ENCODE measurements around the gene DIO1.
"Not testable (repeated sequence)": the region's sequence is repeated elsewhere in the genome, so short reads cannot be mapped to it uniquely, and the experiment has no call there.

DIO1 gene

GRCh38 chr1:53868565-53868964, 25.4 kb upstream of the DIO1 start:
- no peak overlapping the region for H3K4me3 ChIP-seq (ENCODE audit: low read length)
- no peak for DNase-seq (ENCODE audit: low read depth)
- no peak for TF ChIP-seq CTCF (conservative IDR thresholded peaks at IDR 0.05; ENCODE audit: low read depth, low read length)

DNA sequence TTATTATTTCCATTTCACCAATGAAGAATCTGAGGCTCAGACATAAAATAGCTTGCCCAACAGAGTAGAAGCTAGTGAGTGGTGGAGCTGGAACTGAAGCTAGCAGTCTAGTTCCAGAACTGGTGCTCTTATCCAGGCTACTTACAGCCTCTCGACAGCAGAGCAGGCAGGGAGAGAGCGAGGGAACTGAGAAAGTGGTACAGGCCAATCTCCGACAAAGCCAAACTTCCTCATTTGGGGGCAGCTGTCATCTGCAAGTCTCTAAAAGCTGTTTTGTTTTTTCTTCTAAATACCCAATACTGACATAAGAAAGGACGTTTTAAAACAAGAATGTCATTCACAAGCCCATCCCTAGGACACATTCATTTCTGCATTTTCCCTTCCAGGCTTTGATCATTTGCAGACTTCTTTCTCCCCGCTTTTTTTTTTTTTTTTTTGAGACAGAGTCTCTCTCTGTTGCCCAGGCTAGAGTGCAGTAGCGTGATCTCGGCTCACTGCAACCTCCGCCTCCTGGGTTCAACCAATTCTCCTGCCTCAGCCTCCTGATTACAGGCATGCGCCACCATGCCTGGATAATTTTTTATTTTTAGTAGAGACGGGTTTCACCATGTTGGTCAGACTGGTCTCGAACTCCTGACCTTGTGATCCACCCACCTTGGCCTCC, 24.4 kb upstream of the DIO1 start:
- no peak for TF ChIP-seq CTCF (conservative IDR thresholded peaks at IDR 0.05; ENCODE audit: low read depth, low read length)
- no peak for DNase-seq (ENCODE audit: low read depth)
- no peak overlapping the region for H3K4me3 ChIP-seq (ENCODE audit: low read length)

- H3K4me3 ChIP-seq (ENCODE audit: low read length), result no peak overlapping the region
Measured at GRCh38 chr1:53871221-53871620, 22.8 kb upstream of the DIO1 start.

GRCh38 chr1:53871773-53872484, 22.1 kb upstream of the DIO1 start:
- no peak for DNase-seq (ENCODE audit: low read depth)
- no peak overlapping the region for H3K4me3 ChIP-seq (ENCODE audit: low read length)
- TF ChIP-seq CTCF (conservative IDR thresholded peaks at IDR 0.05; ENCODE audit: low read depth, low read length), result no peak

More at GRCh38 chr1:53871221-53871620, 22.8 kb upstream of the DIO1 start:
- no peak for TF ChIP-seq CTCF (conservative IDR thresholded peaks at IDR 0.05; ENCODE audit: low read depth, low read length)
- DNase-seq (ENCODE audit: low read depth), result peak; percentile 47

DNA sequence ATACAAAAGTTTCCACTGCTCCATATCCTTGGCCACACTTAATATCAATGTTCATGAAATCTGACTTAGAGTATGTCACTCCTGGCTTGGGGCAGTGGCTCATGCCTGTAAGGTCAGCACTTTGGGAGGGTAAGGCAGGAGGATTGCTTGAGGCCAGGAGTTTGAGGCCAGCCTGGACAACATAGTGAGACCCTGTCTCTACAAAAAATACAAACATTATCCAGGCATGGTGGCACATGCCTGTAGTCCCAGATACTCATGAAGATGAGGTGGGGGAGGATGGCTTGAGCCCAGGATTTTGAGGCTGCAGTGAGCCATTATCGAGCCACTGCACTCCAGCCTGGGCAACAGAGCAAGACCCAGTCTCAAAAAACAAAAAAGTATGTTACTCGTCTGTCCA, 18.8 kb upstream of the DIO1 start:
- not testable (repeated sequence) for H3K4me3 ChIP-seq (ENCODE audit: low read length); DNase-seq (ENCODE audit: low read depth)

GRCh38 chr1:53878492-53879105, 15.4 kb upstream of the DIO1 start:
- no peak for DNase-seq (ENCODE audit: low read depth)
- TF ChIP-seq CTCF (conservative IDR thresholded peaks at IDR 0.05; ENCODE audit: low read depth, low read length), result peak; percentile 73
- no peak overlapping the region for H3K4me3 ChIP-seq (ENCODE audit: low read length)

DNA sequence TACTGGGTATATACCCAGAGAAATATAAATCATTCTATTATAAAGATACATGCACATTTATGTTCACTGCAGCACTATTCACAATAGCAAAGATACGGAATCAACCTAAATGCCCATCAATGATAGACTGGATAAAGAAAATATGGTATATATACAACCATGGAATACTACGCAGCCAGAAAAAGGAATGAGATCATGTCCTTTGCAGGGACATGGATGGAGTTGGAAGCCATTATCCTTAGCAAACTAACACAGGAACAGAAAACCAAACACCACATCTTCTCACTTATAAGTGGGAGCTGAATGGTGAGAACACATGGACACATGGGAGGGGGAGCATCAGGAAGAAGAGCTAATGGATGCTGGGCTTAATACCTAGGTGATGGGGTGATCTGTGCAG, 12.1 kb upstream of the DIO1 start:
- not testable (repeated sequence) for DNase-seq (ENCODE audit: low read depth); H3K4me3 ChIP-seq (ENCODE audit: low read length)

GRCh38 chr1:53883600-53883999, 10.4 kb upstream of the DIO1 start:
- not testable (repeated sequence) for H3K4me3 ChIP-seq (ENCODE audit: low read length); DNase-seq (ENCODE audit: low read depth)

Data from retinal pigment epithelial cell (primary cell).